WERI-Rb-1 (cell line): Measurements from ENCODE around the gene NEK6.

Source experiments
- DNase-seq: peaks from one replicate; pipeline ENCODE4 v3.0.0-alpha.2; 2020
- H3K27ac ChIP-seq: fragments of 250-450 bp; sonication (Bioruptor Pico); 2 replicates; pipeline ENCODE4 v1.5.1; 2020; ENCODE audit warnings: mild to moderate bottlenecking, moderate library complexity
- H3K27me3 ChIP-seq: fragments of 250-450 bp; sonication (Bioruptor Pico); 2 replicates; pipeline ENCODE4 v1.5.1; 2021; ENCODE audit warnings: mild to moderate bottlenecking, low read depth, moderate library complexity; ENCODE audit not compliant: insufficient read depth, severe bottlenecking
- H3K36me3 ChIP-seq: fragments of 250-450 bp; sonication (Bioruptor Pico); 2 replicates; pipeline ENCODE4 v1.5.1; 2020; ENCODE audit warnings: mild to moderate bottlenecking, moderate library complexity
- H3K4me3 ChIP-seq: 2 replicates; pipeline ENCODE4 v1.5.1; 2011; ENCODE audit warnings: low read depth, mild to moderate bottlenecking, control low read depth, low read length
- H3K9me3 ChIP-seq: fragments of 250-450 bp; sonication (Bioruptor Pico); 2 replicates; pipeline ENCODE4 v1.5.1; 2021; ENCODE audit warnings: mild to moderate bottlenecking, moderate library complexity; ENCODE audit not compliant: severe bottlenecking
- TF ChIP-seq, protein P1 (sequence below): IDR thresholded peaks from 2 replicates; pipeline ENCODE4 v1.5.1; 2011; ENCODE audit warnings: low read depth, mild to moderate bottlenecking, control low read depth, inconsistent platforms, low read length

NEK6 gene

DNA sequence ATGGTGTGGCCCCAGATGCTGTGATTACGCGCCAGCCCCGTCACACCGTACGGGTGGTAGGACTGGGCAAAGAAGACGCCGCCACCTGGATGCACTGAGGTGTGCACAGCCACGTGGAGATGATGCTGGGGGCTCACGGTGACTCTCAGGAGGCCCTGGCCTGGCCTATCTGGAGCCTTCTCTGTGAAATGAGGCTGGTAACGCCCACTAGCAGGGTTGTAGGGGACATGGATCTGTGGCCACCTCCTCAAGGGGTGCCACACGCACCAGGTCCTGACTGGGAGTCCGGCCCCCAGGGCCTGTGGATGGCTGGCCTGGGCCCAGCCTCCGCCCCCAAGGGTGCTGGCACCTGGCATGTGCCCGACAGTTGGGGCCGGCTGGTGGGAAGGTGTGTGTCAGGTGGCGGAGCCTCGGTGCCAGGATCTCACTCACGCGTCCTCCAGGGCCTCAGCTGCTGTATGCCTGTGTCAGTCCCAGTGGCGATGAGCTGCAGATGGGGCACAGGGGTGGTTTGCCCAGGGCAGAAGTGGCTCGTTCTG is 32.4 kb downstream of the NEK6 start:
- TF ChIP-seq, protein P1, sequence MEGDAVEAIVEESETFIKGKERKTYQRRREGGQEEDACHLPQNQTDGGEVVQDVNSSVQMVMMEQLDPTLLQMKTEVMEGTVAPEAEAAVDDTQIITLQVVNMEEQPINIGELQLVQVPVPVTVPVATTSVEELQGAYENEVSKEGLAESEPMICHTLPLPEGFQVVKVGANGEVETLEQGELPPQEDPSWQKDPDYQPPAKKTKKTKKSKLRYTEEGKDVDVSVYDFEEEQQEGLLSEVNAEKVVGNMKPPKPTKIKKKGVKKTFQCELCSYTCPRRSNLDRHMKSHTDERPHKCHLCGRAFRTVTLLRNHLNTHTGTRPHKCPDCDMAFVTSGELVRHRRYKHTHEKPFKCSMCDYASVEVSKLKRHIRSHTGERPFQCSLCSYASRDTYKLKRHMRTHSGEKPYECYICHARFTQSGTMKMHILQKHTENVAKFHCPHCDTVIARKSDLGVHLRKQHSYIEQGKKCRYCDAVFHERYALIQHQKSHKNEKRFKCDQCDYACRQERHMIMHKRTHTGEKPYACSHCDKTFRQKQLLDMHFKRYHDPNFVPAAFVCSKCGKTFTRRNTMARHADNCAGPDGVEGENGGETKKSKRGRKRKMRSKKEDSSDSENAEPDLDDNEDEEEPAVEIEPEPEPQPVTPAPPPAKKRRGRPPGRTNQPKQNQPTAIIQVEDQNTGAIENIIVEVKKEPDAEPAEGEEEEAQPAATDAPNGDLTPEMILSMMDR, result no peak
- Histone ChIP-seq H3K36me3 (no peaks in the 10 kb centered on the region), H3K27ac (no peak overlapping the region), H3K27me3 (no peaks in the 10 kb centered on the region), H3K4me3 (no peak overlapping the region), H3K9me3 (no peaks in the 10 kb centered on the region)
- DNase-seq, result no peak

GRCh38 chr9:124290743-124291554 is 33.2 kb downstream of the NEK6 start:
- H3K9me3 ChIP-seq, result no peaks in the 10 kb centered on the region
- H3K27me3 ChIP-seq, result no peaks in the 10 kb centered on the region
- no peak overlapping the region for H3K4me3 ChIP-seq
- H3K27ac ChIP-seq, result no peak overlapping the region
- H3K36me3 ChIP-seq, result no peaks in the 10 kb centered on the region
- TF ChIP-seq, protein P1, result no peak
- DNase-seq, result no peak

DNA sequence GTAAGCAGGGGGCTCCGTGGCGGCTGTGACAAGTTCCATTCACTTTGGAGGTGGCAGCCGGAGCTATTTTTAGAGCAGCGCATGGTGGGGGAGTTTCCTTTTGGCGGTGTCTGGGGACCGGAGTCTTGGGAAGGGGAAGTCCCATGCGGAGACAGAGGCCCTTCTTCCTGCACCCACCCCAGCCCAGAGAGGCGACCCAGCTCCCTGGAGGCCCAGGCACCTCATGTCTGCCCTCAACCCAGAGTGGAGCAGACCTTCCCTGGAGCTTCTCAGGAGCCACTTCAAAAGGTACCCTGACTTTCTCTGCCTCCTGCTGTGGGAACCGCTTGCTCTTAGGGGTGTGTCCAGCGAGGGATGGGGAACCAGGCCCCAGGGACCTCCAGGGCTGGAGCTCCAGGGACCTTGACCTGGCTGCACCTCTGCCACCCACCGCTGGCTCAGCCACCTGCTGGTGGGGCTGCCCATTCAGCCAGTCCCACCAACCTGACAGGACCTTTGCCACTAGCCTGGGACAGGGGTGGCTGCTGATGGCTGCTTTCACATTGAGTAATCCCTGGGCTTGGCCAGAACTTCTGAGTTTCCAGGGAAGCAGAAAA is 34.1 kb downstream of the NEK6 start:
- DNase-seq, result no peak
- no peak overlapping the region for H3K27ac ChIP-seq
- no peaks in the 10 kb centered on the region for H3K36me3 ChIP-seq
- no peaks in the 10 kb centered on the region for H3K27me3 ChIP-seq
- TF ChIP-seq, protein P1, result 0 out of 2 replicates have a peak, but pooled peaks have one; percentile 8
- H3K4me3 ChIP-seq, result no peak overlapping the region
- H3K9me3 ChIP-seq, result no peaks in the 10 kb centered on the region

GRCh38 chr9:124292696-124293593 is 35.2 kb downstream of the NEK6 start:
- TF ChIP-seq, protein P1, result no peak
- no peak overlapping the region for H3K4me3 ChIP-seq
- DNase-seq, result no peak
- no peaks in the 10 kb centered on the region for H3K27me3 ChIP-seq
- no peaks in the 10 kb centered on the region for H3K9me3 ChIP-seq
- H3K36me3 ChIP-seq, result no peaks in the 10 kb centered on the region
- no peak overlapping the region for H3K27ac ChIP-seq

DNA sequence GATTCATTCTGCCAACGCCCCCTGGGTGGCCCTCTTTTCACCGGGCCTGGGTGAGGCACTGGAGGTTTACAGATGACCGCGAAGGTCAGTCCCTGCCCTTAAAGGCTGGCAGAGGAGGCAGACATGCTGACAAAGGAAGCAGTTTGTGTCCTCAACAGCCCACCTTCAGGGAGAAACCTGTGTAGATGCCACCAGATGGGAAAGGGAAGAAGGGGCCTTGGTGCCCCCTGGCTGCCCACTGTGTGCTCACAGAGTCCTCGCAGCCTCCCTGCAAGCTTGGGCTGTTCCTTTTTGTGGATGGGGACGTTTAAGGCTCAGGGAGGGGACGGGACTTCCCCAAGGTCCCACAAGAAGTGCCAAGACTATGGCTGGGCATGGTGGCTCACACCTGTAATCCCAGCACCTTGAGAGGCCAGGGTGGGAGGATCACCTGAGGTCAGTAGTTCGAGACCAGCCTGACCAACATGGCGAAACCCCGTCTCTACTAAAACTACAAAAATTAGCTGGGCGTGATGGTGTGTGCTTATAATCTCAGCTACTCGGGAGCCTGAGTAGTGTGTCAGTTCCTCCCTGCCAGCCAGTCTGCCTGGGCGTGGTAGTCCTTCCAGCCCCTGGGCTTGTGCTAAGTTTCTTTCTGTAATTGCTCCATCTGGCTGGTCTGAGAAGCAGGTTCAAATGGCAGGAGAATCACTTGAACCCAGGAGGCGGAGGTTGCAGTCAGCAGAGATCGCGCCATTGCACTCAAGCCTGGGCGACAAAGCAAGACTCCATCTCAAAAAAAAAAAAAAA is 36.2 kb downstream of the NEK6 start:
- TF ChIP-seq, protein P1, result peak; percentile 30; the same call in 1 of the 2 replicates
- Histone ChIP-seq H3K27me3 (no peaks in the 10 kb centered on the region), H3K36me3 (no peaks in the 10 kb centered on the region), H3K9me3 (no peaks in the 10 kb centered on the region), H3K27ac (no peak overlapping the region), H3K4me3 (no peak overlapping the region)
- DNase-seq, result no peak
